Erythroblast (primary cell): ENCODE measurements around the gene FOXN1.
"Not testable (repeated sequence)": the region's sequence is repeated elsewhere in the genome, so short reads cannot be mapped to it uniquely, and the experiment has no call there.

Experiments
- GATA1 ChIP-seq: IDR thresholded peaks from 2 replicates; pipeline ENCODE4 v1.6.1; 2011; ENCODE audit warnings: low read depth, mild to moderate bottlenecking, control low read depth, low read length, moderate library complexity
- POLR2A ChIP-seq: IDR thresholded peaks from 2 replicates; pipeline ENCODE4 v1.6.1; 2011; ENCODE audit warnings: mild to moderate bottlenecking, low read length

GRCh38 chr17:28458881-28459280 is 47.3 kb upstream of the FOXN1 start:
- not testable (repeated sequence) for TF ChIP-seq POLR2A, GATA1
